ENCODE results near the gene EIF5A2.

The EIF5A2 gene

GRCh38 chr3:170868577-170869238 is 39.7 kb downstream of the EIF5A2 start:
- H3K27me3 ChIP-seq (ENCODE audit: insufficient read depth, low read length, poor library complexity, severe bottlenecking) = no peaks in the 10 kb centered on the region
- H3K4me2 ChIP-seq (ENCODE audit: low read depth, low read length, poor library complexity, severe bottlenecking) = peak overlapping the region; percentile 96
- H3K4me1 ChIP-seq (ENCODE audit: insufficient read depth, low read length, poor library complexity, severe bottlenecking) = peaks cover 40% of the 10 kb centered on the region
- TF ChIP-seq EZH2phosphoT487 (IDR thresholded peaks at IDR 0.05; ENCODE audit: borderline replicate concordance) (no peak), CTCF (conservative IDR thresholded peaks at IDR 0.05; ENCODE audit: low read length) (no peak)
- H3K36me3 ChIP-seq (ENCODE audit: insufficient read depth, low read length) = peaks cover 35% of the 10 kb centered on the region
- H3K9me2 ChIP-seq (replicated peaks; ENCODE audit: low read depth, low read length) = no peaks in the 10 kb centered on the region
- H3F3A ChIP-seq (ENCODE audit: low read depth) = peaks cover 12% of the 10 kb centered on the region
- H3K4me3 ChIP-seq (ENCODE audit: low read length, poor library complexity, severe bottlenecking) = peak overlapping the region; percentile 98
- H3K9me3 ChIP-seq (ENCODE audit: insufficient read depth, low read depth, low read length) = no peaks in the 10 kb centered on the region
- peaks cover 42% of the 10 kb centered on the region for H3K79me2 ChIP-seq (ENCODE audit: insufficient read depth, low read length)
- peak overlapping the region; percentile 99 for H3K9ac ChIP-seq (ENCODE audit: low read depth, low read length, poor library complexity, severe bottlenecking)
- no peak overlapping the region for H2AFZ ChIP-seq (ENCODE audit: low read length)
- peaks cover 31% of the 10 kb centered on the region for H4K20me1 ChIP-seq (ENCODE audit: insufficient read depth, low read length, poor library complexity, severe bottlenecking)

GRCh38 chr3:170867143-170867937 is 41.1 kb downstream of the EIF5A2 start:
- peaks cover 35% of the 10 kb centered on the region for H3K36me3 ChIP-seq (ENCODE audit: insufficient read depth, low read length)
- peaks cover 40% of the 10 kb centered on the region for H3K4me1 ChIP-seq (ENCODE audit: insufficient read depth, low read length, poor library complexity, severe bottlenecking)
- peaks cover 42% of the 10 kb centered on the region for H3K79me2 ChIP-seq (ENCODE audit: insufficient read depth, low read length)
- H3K4me2 ChIP-seq (ENCODE audit: low read depth, low read length, poor library complexity, severe bottlenecking) = peak overlapping the region; percentile 96
- H4K20me1 ChIP-seq (ENCODE audit: insufficient read depth, low read length, poor library complexity, severe bottlenecking) = peaks cover 31% of the 10 kb centered on the region
- no peak for TF ChIP-seq EZH2phosphoT487 (IDR thresholded peaks at IDR 0.05; ENCODE audit: borderline replicate concordance)
- TF ChIP-seq CTCF (conservative IDR thresholded peaks at IDR 0.05; ENCODE audit: low read length) = no peak
- H3K4me3 ChIP-seq (ENCODE audit: low read length, poor library complexity, severe bottlenecking) = peak overlapping the region; percentile 98
- H2AFZ ChIP-seq (ENCODE audit: low read length) = no peak overlapping the region
- no peaks in the 10 kb centered on the region for H3K27me3 ChIP-seq (ENCODE audit: insufficient read depth, low read length, poor library complexity, severe bottlenecking)
- H3K9me2 ChIP-seq (replicated peaks; ENCODE audit: low read depth, low read length) = no peaks in the 10 kb centered on the region
- peak overlapping the region; percentile 99 for H3K9ac ChIP-seq (ENCODE audit: low read depth, low read length, poor library complexity, severe bottlenecking)
- peaks cover 12% of the 10 kb centered on the region for H3F3A ChIP-seq (ENCODE audit: low read depth)
- H3K9me3 ChIP-seq (ENCODE audit: insufficient read depth, low read depth, low read length) = no peaks in the 10 kb centered on the region

- Histone ChIP-seq H3K4me1 (ENCODE audit: insufficient read depth, low read length, poor library complexity, severe bottlenecking) (peaks cover 39% of the 10 kb centered on the region), H3K4me2 (ENCODE audit: low read depth, low read length, poor library complexity, severe bottlenecking) (peak overlapping the region; percentile 96), H3K27me3 (ENCODE audit: insufficient read depth, low read length, poor library complexity, severe bottlenecking) (no peaks in the 10 kb centered on the region), H3K9ac (ENCODE audit: low read depth, low read length, poor library complexity, severe bottlenecking) (peak overlapping the region; percentile 99), H3K79me2 (ENCODE audit: insufficient read depth, low read length) (peaks cover 42% of the 10 kb centered on the region), H2AFZ (ENCODE audit: low read length) (no peak overlapping the region), H3K9me3 (ENCODE audit: insufficient read depth, low read depth, low read length) (no peaks in the 10 kb centered on the region), H3F3A (ENCODE audit: low read depth) (peaks cover 12% of the 10 kb centered on the region), H3K4me3 (ENCODE audit: low read length, poor library complexity, severe bottlenecking) (peak overlapping the region; percentile 98), H4K20me1 (ENCODE audit: insufficient read depth, low read length, poor library complexity, severe bottlenecking) (peaks cover 31% of the 10 kb centered on the region), H3K9me2 (replicated peaks; ENCODE audit: low read depth, low read length) (no peaks in the 10 kb centered on the region), H3K36me3 (ENCODE audit: insufficient read depth, low read length) (peaks cover 35% of the 10 kb centered on the region)
- no peak for TF ChIP-seq EZH2phosphoT487 (IDR thresholded peaks at IDR 0.05; ENCODE audit: borderline replicate concordance)
- TF ChIP-seq CTCF (conservative IDR thresholded peaks at IDR 0.05; ENCODE audit: low read length) = no peak
These were observed 41.9 kb downstream of the EIF5A2 start for GRCh38 chr3:170866499-170866898.
